ENCODE data around the gene GNPTAB. TPM values are rescaled to one million over a fixed set of nuclear protein-coding genes. Genes with fewer than 3 reads are reported as not detected.

GNPTAB gene
- total RNA-seq = 19.9 and 26.5 TPM in 2 replicates

GRCh38 chr12:101830367-101831325 is at the start of gene GNPTAB:
GNPTAB (minus strand) TSS chr12:101830959; CDS start chr12:101830675, 284 bp downstream.

GRCh38 chr12:101876861-101877805 is 46.4 kb upstream of the GNPTAB start, which contains the start of gene DRAM1:
DRAM1 (plus strand) TSS chr12:101877580; CDS start chr12:101877790, 210 bp downstream.

GRCh38 chr12:101738920-101739665 is 91.7 kb downstream of the GNPTAB start, which contains the start of gene SYCP3:
SYCP3 (minus strand) TSS chr12:101739462; CDS start chr12:101737935, 1,527 bp downstream.

GRCh38 chr12:101697197-101697929 is 133.4 kb downstream of the GNPTAB start, which contains the start of gene CHPT1:
CHPT1 (plus strand) TSS chr12:101697640; CDS start chr12:101697862, 222 bp downstream.

Other genes with a start within 250 kb of the GNPTAB start
- gene MYBPC1, start 236.0 kb downstream of the GNPTAB start, total RNA-seq = not detected in 2 replicates
- gene CHPT1, start 133.3 kb downstream of the GNPTAB start, total RNA-seq = 32.6 and 36.5 TPM in 2 replicates
- 0.13 TPM in 1 of 2 replicates, not detected in the other for gene SYCP3, start 91.5 kb downstream of the GNPTAB start, total RNA-seq
- 25.9 and 30.6 TPM in 2 replicates for gene DRAM1, start 46.6 kb upstream of the GNPTAB start, total RNA-seq
- 31.8 and 56.3 TPM in 2 replicates for gene WASHC3, start 231.0 kb upstream of the GNPTAB start, total RNA-seq